GM12864 (cell line): ENCODE measurements around the gene COMP.
"Not testable (repeated sequence)": the region's sequence is repeated elsewhere in the genome, so short reads cannot be mapped to it uniquely, and the experiment has no call there.

Source experiments
- DNase-seq: peaks from one replicate; pipeline ENCODE4 v3.0.0-alpha.2; 2011; ENCODE audit warnings: low read depth
- H3K4me3 ChIP-seq: 2 replicates; pipeline ENCODE4 v1.5.1; 2011; ENCODE audit warnings: mild to moderate bottlenecking, low read depth, low read length, control low read depth
- CTCF ChIP-seq: IDR thresholded peaks from 2 replicates; pipeline ENCODE4 v1.5.1; 2011; ENCODE audit warnings: low read depth, mild to moderate bottlenecking, moderate library complexity, low read length, control low read depth, inconsistent platforms; ENCODE audit errors: missing control alignments

COMP gene

GRCh38 chr19:18833141-18833476, 42.0 kb upstream of the COMP start:
- no peak for DNase-seq
- TF ChIP-seq CTCF: no peak
- H3K4me3 ChIP-seq: peak overlapping the region; percentile 99

GRCh38 chr19:18832306-18833140, 41.4 kb upstream of the COMP start:
- H3K4me3 ChIP-seq: peak overlapping the region; percentile 99
- peak; percentile 15 for TF ChIP-seq CTCF
- no peak for DNase-seq

- no peak for TF ChIP-seq CTCF
- H3K4me3 ChIP-seq: peak within 1 kb of the TSS; percentile 99
- DNase-seq: peak; percentile 74
These were observed 40.6 kb upstream of the COMP start, which contains the start of gene UPF1 for GRCh38 chr19:18831524-18832305. TSS of gene UPF1 (plus strand) at chr19:18831959. CDS start at chr19:18832210, 251 bp downstream.

- no peak for DNase-seq
- H3K4me3 ChIP-seq: no peak overlapping the region
- TF ChIP-seq CTCF: no peak
These were observed 39.4 kb upstream of the COMP start for GRCh38 chr19:18830488-18830887.

- TF ChIP-seq CTCF: no peak
- H3K4me3 ChIP-seq: no peak overlapping the region
- no peak for DNase-seq
These were observed 37.7 kb upstream of the COMP start for GRCh38 chr19:18828786-18829185.

- H3K4me3 ChIP-seq: no peak overlapping the region
- no peak for DNase-seq
- TF ChIP-seq CTCF: no peak
These were observed 26.5 kb upstream of the COMP start for GRCh38 chr19:18817574-18817973.

- DNase-seq: not testable (repeated sequence)
These were observed 25.5 kb upstream of the COMP start for GRCh38 chr19:18816645-18817044.

More at GRCh38 chr19:18816645-18817044, 25.5 kb upstream of the COMP start:
- not testable (repeated sequence) for H3K4me3 ChIP-seq
